ENCODE data around the gene SMYD3.
"Not testable (repeated sequence)": the region's sequence is repeated elsewhere in the genome, so short reads cannot be mapped to it uniquely, and the experiment has no call there.

SMYD3 gene

GRCh38 chr1:245788886-245789285 is 718.2 kb downstream of the SMYD3 start:
- H3K9me3 ChIP-seq (ENCODE audit: insufficient read depth, low read length): no peaks in the 10 kb centered on the region
- no peaks in the 10 kb centered on the region for H3K27me3 ChIP-seq (ENCODE audit: insufficient read depth, insufficient read length)
- no peak overlapping the region for H3K9ac ChIP-seq (ENCODE audit: insufficient read length, low read depth)
- no peak for DNase-seq (ENCODE audit: low read depth, low spot score)
- peaks cover 5% of the 10 kb centered on the region for H3K4me1 ChIP-seq (ENCODE audit: insufficient read depth, insufficient read length)
- TF ChIP-seq ZNF274 (IDR thresholded peaks at IDR 0.05; ENCODE audit: low read depth, low read length) (no peak), YY1 (IDR thresholded peaks at IDR 0.05; ENCODE audit: insufficient read depth, insufficient read length) (no peak), SUZ12 (IDR thresholded peaks at IDR 0.05; ENCODE audit: extremely low read depth, insufficient read depth, insufficient read length) (no peak)
- H3K36me3 ChIP-seq (ENCODE audit: insufficient read depth, insufficient read length, low read length): no peaks in the 10 kb centered on the region
- H3K4me3 ChIP-seq (ENCODE audit: insufficient read length, low read depth): no peak overlapping the region

GRCh38 chr1:245788269-245788668 is 718.8 kb downstream of the SMYD3 start:
- no peak for DNase-seq (ENCODE audit: low read depth, low spot score)
- H3K4me1 ChIP-seq (ENCODE audit: insufficient read depth, insufficient read length): peaks cover 5% of the 10 kb centered on the region
- H3K4me3 ChIP-seq (ENCODE audit: insufficient read length, low read depth): no peak overlapping the region
- H3K27me3 ChIP-seq (ENCODE audit: insufficient read depth, insufficient read length): no peaks in the 10 kb centered on the region
- no peaks in the 10 kb centered on the region for H3K36me3 ChIP-seq (ENCODE audit: insufficient read depth, insufficient read length, low read length)
- no peak overlapping the region for H3K9ac ChIP-seq (ENCODE audit: insufficient read length, low read depth)
- no peak for TF ChIP-seq YY1 (IDR thresholded peaks at IDR 0.05; ENCODE audit: insufficient read depth, insufficient read length)
- no peak for TF ChIP-seq ZNF274 (IDR thresholded peaks at IDR 0.05; ENCODE audit: low read depth, low read length)
- no peak for TF ChIP-seq SUZ12 (IDR thresholded peaks at IDR 0.05; ENCODE audit: extremely low read depth, insufficient read depth, insufficient read length)
- no peaks in the 10 kb centered on the region for H3K9me3 ChIP-seq (ENCODE audit: insufficient read depth, low read length)

GRCh38 chr1:245786948-245787347 is 720.1 kb downstream of the SMYD3 start:
- no peak overlapping the region for H3K4me3 ChIP-seq (ENCODE audit: insufficient read length, low read depth)
- no peak for DNase-seq (ENCODE audit: low read depth, low spot score)
- no peaks in the 10 kb centered on the region for H3K9me3 ChIP-seq (ENCODE audit: insufficient read depth, low read length)
- H3K36me3 ChIP-seq (ENCODE audit: insufficient read depth, insufficient read length, low read length): no peaks in the 10 kb centered on the region
- no peak overlapping the region for H3K9ac ChIP-seq (ENCODE audit: insufficient read length, low read depth)
- no peak for TF ChIP-seq YY1 (IDR thresholded peaks at IDR 0.05; ENCODE audit: insufficient read depth, insufficient read length)
- TF ChIP-seq SUZ12 (IDR thresholded peaks at IDR 0.05; ENCODE audit: extremely low read depth, insufficient read depth, insufficient read length): no peak
- no peak for TF ChIP-seq ZNF274 (IDR thresholded peaks at IDR 0.05; ENCODE audit: low read depth, low read length)
- H3K4me1 ChIP-seq (ENCODE audit: insufficient read depth, insufficient read length): peaks cover 5% of the 10 kb centered on the region
- no peaks in the 10 kb centered on the region for H3K27me3 ChIP-seq (ENCODE audit: insufficient read depth, insufficient read length)

- no peaks in the 10 kb centered on the region for H3K4me1 ChIP-seq (ENCODE audit: insufficient read depth, insufficient read length)
- no peak overlapping the region for H3K9ac ChIP-seq (ENCODE audit: insufficient read length, low read depth)
- H3K36me3 ChIP-seq (ENCODE audit: insufficient read depth, insufficient read length, low read length): no peaks in the 10 kb centered on the region
- no peaks in the 10 kb centered on the region for H3K9me3 ChIP-seq (ENCODE audit: insufficient read depth, low read length)
- no peaks in the 10 kb centered on the region for H3K27me3 ChIP-seq (ENCODE audit: insufficient read depth, insufficient read length)
- no peak for TF ChIP-seq ZNF274 (IDR thresholded peaks at IDR 0.05; ENCODE audit: low read depth, low read length)
- TF ChIP-seq YY1 (IDR thresholded peaks at IDR 0.05; ENCODE audit: insufficient read depth, insufficient read length): no peak
- DNase-seq (ENCODE audit: low read depth, low spot score): no peak
- no peak overlapping the region for H3K4me3 ChIP-seq (ENCODE audit: insufficient read length, low read depth)
Observed at GRCh38 chr1:245779797-245780755, 727.0 kb downstream of the SMYD3 start.

- TF ChIP-seq ZNF274 (IDR thresholded peaks at IDR 0.05; ENCODE audit: low read depth, low read length) (no peak), YY1 (IDR thresholded peaks at IDR 0.05; ENCODE audit: insufficient read depth, insufficient read length) (no peak), SUZ12 (IDR thresholded peaks at IDR 0.05; ENCODE audit: extremely low read depth, insufficient read depth, insufficient read length) (no peak)
- Histone ChIP-seq H3K9ac (ENCODE audit: insufficient read length, low read depth) (no peak overlapping the region), H3K36me3 (ENCODE audit: insufficient read depth, insufficient read length, low read length) (no peaks in the 10 kb centered on the region), H3K4me1 (ENCODE audit: insufficient read depth, insufficient read length) (no peaks in the 10 kb centered on the region), H3K4me3 (ENCODE audit: insufficient read length, low read depth) (no peak overlapping the region), H3K27me3 (ENCODE audit: insufficient read depth, insufficient read length) (no peaks in the 10 kb centered on the region), H3K9me3 (ENCODE audit: insufficient read depth, low read length) (no peaks in the 10 kb centered on the region)
- DNase-seq (ENCODE audit: low read depth, low spot score): no peak
Observed at GRCh38 chr1:245777752-245778151, 729.3 kb downstream of the SMYD3 start.

GRCh38 chr1:245776694-245777332 is 730.3 kb downstream of the SMYD3 start:
- DNase-seq (ENCODE audit: low read depth, low spot score): no peak

GRCh38 chr1:245776139-245776538 is 730.9 kb downstream of the SMYD3 start:
- Histone ChIP-seq H3K9ac (ENCODE audit: insufficient read length, low read depth) (no peak overlapping the region), H3K36me3 (ENCODE audit: insufficient read depth, insufficient read length, low read length) (no peaks in the 10 kb centered on the region), H3K4me3 (ENCODE audit: insufficient read length, low read depth) (no peak overlapping the region), H3K4me1 (ENCODE audit: insufficient read depth, insufficient read length) (no peaks in the 10 kb centered on the region), H3K9me3 (ENCODE audit: insufficient read depth, low read length) (no peaks in the 10 kb centered on the region), H3K27me3 (ENCODE audit: insufficient read depth, insufficient read length) (no peaks in the 10 kb centered on the region)
- DNase-seq (ENCODE audit: low read depth, low spot score): no peak
- TF ChIP-seq YY1 (IDR thresholded peaks at IDR 0.05; ENCODE audit: insufficient read depth, insufficient read length): no peak
- no peak for TF ChIP-seq ZNF274 (IDR thresholded peaks at IDR 0.05; ENCODE audit: low read depth, low read length)
- no peak for TF ChIP-seq SUZ12 (IDR thresholded peaks at IDR 0.05; ENCODE audit: extremely low read depth, insufficient read depth, insufficient read length)

More at GRCh38 chr1:245776694-245777332, 730.3 kb downstream of the SMYD3 start:
- Histone ChIP-seq H3K9me3 (ENCODE audit: insufficient read depth, low read length) (no peaks in the 10 kb centered on the region), H3K9ac (ENCODE audit: insufficient read length, low read depth) (no peak overlapping the region), H3K4me1 (ENCODE audit: insufficient read depth, insufficient read length) (no peaks in the 10 kb centered on the region), H3K4me3 (ENCODE audit: insufficient read length, low read depth) (no peak overlapping the region), H3K27me3 (ENCODE audit: insufficient read depth, insufficient read length) (no peaks in the 10 kb centered on the region), H3K36me3 (ENCODE audit: insufficient read depth, insufficient read length, low read length) (no peaks in the 10 kb centered on the region)
- TF ChIP-seq YY1 (IDR thresholded peaks at IDR 0.05; ENCODE audit: insufficient read depth, insufficient read length) (no peak), SUZ12 (IDR thresholded peaks at IDR 0.05; ENCODE audit: extremely low read depth, insufficient read depth, insufficient read length) (no peak), ZNF274 (IDR thresholded peaks at IDR 0.05; ENCODE audit: low read depth, low read length) (no peak)

- H3K27me3 ChIP-seq (ENCODE audit: insufficient read depth, insufficient read length); DNase-seq (ENCODE audit: low read depth, low spot score); H3K36me3 ChIP-seq (ENCODE audit: insufficient read depth, insufficient read length, low read length); H3K9me3 ChIP-seq (ENCODE audit: insufficient read depth, low read length); H3K4me1 ChIP-seq (ENCODE audit: insufficient read depth, insufficient read length); H3K4me3 ChIP-seq (ENCODE audit: insufficient read length, low read depth); H3K9ac ChIP-seq (ENCODE audit: insufficient read length, low read depth): not testable (repeated sequence)
Observed at GRCh38 chr1:245774931-245775330, 732.1 kb downstream of the SMYD3 start.
